ENCODE data around the gene AZIN2.
"Not testable (repeated sequence)": the region's sequence is repeated elsewhere in the genome, so short reads cannot be mapped to it uniquely, and the experiment has no call there.

AZIN2 gene

DNA sequence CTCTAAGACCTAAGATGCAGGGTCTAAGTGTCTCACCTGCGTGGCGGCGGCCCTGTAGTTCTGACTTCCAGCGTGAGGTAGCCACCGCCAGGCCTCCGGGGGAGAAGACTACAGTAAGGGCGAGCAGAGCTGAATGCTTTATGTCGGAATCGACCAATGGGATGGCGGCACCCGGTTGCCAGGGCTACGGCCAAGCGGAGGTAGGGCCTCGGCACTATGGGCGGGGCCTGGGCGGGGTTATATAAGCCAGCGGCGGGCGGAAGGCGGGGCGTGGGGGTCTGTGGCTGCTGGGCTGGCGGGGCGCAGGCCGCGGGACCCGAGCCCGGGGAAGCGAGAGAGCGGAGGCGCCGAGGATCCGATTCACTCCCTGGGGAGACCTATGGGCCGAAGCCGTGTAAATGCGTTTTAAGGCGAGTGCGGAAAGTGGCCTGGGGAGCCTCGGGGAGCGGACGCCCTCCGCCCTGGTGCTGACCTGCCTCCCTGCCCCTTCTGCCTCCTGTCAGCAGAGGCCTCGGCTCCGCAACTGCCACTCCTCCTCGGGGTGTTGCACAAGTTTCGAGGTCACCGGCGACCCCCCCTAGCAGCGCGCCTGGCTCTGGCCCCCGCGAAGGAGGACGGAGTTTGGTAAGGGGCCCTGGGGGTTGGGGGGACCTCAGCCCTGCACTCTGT is at the start of gene AZIN2:
Gene AZIN2, plus strand, starts transcription at position 269 of the 669 bp plus-strand sequence. CDS start 1,097 bp downstream, outside the sequence.
- peak; percentile 41 for DNase-seq

DNA sequence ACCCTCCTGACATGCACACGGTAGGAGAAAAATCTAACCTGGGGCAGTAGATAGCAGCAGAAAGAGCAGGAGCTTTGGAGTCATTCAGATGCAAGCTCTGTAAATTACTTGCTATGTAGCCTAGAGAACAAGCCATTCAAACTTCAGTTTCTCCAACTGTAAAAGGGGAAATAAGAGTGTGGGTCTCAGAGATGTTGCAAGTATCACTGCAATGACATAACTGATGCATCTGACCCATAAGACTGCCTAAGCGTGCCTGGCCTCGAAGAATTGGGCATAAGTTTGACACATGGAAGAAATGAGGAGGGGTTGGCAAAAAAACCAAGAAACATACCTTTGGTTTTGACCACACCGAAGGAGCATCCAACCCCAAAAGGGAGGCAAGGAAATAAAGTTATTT is 49.4 kb upstream of the AZIN2 start:
- no peak for DNase-seq

DNA sequence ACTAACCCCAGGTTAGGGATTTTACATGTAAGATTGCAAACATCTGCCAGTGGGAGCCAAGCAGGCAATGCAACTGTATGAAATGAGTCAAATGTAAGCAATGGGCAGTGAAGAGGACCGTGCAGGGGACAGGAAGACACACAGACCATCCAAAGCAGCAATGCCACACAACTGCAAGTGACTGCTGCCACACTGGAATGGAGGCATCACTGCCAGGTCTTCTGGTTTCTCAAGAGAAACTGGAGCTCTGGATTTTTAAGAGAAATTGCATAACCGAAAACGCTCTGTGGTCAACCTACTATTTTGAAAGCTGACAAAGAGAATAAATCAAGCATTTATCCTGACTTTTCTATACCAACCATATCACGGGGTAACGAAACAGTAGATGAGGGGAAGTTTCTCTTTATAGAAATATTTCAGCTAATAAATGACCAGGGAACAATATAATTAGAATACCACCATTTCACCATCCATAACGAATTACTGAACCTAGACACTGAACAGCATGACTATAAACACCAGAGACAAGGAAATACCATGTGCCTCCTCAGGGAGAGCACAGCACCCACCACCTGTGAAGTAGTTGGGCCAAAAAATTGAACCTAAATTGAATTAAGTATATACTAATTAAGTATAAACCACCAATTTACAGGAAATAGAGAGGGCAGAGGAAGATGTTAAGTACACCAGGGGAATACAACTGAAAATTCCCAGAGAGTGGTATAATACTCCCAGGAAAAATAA is 48.7 kb upstream of the AZIN2 start:
- no peak for DNase-seq

DNA sequence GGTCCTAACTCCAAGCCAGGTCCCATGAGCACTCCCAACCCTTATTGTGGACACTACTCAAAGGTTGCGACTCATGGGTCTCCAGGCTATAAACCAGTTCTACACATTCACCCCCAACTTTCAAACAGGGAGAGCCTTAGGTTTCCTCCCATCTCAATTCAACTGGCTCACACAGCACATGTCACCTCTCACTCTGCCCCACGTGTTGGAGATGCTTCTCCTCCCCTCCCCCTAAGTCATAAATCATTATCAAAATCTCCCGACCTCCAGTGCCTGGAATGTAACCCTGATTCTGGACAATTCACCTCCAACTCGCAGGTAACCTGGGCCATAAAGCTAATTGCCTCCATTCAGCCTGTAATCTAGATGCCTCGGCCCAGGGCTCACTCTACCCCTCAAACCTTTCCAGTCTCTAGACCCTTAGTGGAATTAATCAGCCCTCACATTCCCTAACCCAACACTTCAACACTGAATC is 44.9 kb upstream of the AZIN2 start:
- DNase-seq, result no peak

DNA sequence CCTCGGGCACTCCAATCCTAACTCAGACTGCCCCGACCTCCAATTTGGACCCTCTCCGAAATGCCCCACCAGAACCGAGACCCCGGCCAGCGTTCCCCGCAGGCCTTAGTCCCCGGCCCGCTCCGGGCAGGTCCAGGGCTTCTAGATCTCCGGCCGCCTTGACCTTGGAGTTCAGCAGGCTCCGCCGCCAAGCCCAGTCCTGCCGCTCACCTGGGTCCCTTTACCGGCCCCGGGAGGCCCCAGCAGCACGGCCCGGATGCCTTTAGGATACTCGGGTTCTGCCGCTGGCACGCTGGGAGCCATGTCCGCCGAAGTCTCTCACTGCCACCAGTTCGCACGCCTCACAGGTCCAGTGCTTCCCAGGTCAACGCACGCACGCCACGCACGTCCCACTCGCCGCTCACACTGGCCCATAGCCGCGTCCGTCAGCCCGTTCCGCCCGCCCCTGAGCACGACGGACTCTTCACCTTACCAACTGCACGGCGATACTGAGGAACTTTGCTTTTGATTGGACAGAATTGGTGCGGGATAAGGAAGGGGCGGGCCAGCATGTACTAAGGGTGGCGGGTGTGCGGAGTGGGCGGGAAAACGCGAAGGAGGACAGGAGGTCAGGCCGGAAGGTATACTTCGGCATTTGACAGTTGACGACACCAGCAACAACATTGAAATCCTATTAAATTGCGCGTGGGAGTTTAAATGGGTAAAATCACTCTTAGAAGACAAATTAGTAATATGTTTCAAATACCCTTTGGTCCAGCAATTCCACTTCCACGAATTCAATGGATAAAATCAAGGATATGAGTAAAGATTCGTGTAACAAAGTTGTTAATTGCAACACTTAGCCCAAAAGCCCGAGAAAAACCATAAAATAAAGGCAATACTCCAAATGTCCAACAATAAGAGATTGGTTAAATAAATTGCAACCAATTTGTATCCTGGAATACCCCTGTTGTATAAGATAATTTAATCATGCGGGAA is 44.1 kb upstream of the AZIN2 start, which contains the start of gene AK2:
Gene AK2, minus strand, starts transcription at position 358 of the 978 bp plus-strand sequence. Its CDS starts 55 bp downstream, at position 303.
- DNase-seq, result peak; percentile 92

DNA sequence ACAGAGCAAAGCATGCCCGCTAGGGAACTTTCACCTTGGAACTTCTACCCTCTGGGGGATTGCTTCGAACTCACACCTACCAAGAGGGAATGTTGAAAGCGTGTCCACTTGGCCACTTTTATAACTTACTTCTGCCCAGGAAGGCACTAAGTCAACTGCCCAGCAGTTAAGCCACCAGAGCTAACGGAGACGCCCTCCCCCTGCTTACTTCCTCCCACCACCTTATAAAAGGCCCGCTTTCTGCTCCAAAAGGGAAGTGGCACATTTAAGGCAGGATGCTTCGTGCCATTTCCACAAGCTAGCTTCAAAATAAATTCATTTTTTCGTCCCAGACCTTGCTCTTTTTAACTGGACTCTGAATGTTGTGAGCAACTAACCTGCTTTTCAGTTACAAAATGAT is 41.1 kb upstream of the AZIN2 start:
- DNase-seq, result no peak

DNA sequence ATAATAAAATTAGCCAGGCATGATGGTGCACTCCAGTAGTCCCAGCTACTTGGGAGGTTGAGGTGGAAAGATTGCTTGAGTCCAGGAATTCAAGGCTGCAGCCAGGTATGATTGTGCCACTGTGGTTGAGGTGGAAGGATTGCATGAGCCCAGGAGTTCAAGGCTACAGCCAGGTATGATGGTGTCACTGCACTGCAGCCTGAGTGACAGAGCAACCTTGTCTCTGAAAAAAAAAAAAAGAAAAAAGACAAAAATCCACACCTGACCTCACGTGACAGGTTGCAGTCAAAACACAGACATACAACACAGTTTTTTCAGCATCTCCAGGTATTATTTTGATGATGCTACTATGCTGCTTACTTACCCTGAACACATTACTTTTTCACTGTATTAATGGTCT is 39.9 kb upstream of the AZIN2 start:
- DNase-seq, result no peak

DNA sequence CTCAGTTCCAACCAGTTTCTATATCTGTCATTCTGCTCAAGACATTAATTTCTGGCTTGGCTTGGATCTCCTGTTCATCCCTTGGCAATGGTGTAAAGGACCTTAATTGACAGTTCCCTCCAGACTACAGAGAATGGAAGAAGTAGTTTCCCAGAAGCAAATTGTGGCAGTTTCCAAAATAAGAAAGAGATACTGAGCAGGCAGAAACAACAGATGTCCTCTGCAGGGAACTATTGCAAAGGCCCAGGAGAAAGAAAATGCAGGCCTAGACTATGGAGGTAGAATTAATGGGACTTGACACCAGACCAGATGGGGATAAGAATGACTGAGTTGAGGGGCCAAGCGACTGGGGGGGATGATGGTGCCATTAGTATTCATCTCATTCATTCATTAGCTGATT is 38.1 kb upstream of the AZIN2 start:
- DNase-seq, result no peak

DNA sequence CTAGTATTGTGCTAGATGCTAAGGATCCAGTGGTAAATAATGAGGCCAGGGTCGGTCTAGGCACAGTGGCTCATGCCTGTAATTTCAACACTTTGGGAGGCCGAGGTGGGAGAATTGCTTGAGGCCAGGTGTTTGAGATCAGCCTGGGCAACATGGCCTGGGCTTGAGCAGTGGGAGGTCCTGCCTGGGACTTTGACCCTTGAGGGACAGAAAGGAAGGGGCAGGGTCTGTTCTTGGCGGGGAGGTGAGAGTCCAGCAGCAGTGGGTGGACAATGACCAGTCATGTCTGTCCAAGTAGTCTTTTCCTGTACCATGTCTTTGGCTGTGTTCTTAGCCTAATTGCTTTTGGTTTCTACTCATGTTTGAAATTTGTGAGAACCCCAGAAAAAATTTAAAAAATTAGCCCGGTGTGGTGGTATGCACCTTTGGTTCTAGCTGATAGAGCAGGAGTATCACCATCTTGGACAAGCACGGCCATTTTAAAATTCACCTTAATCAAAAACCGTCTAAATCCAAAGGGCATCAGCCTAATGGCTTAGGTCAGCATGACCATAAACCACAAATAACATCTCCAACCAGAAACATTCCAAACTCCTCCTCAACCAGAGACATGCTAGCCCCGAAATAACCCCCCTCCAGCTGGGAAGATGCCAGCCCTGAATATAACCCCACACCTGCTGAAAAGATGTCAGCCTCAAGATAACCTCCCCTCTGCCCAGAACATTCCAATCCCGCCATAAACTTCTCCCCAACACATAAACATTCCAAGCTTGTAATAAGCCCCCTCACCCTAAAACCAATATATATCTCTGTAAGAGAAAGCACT is 37.5 kb upstream of the AZIN2 start:
- DNase-seq, result no peak

DNA sequence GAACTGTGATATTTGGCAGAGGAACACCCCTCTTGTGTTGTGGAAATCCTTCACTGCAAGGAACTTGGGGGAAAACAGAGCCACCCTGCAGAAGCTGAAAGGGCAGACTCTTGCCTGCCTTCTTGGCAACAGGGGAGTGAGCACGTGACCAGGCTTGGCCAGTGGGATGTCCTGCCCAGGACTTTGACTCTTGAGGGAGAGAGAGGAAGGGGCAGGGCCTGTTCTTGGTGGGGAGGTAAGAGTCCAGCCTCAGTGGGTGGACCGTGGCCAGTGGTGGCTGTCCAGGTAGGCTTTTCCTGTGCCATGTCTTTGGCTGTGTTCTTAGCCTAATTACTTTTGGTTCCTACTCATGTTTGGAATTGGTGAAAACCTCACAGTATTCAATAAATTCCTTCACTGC is 35.7 kb upstream of the AZIN2 start:
- no peak for DNase-seq

DNA sequence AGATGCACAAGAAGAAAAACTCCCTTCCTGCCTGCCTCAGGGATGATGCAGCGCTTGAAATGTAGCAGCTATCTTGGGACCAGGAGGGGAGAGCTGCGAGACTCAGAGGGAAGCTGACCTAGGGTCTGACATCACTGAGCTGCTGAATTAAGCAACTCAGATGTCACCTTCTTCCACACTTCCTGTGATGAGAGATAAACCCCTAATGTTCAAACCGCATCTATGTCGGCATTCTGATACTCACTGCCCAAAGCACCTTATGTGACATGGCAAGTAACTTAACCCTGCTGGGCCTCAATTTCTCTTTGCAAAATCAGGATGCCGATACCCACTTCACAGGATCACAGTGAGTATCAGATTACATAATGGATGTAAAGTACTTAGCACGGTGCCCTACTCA is 35.1 kb upstream of the AZIN2 start:
- no peak for DNase-seq

DNA sequence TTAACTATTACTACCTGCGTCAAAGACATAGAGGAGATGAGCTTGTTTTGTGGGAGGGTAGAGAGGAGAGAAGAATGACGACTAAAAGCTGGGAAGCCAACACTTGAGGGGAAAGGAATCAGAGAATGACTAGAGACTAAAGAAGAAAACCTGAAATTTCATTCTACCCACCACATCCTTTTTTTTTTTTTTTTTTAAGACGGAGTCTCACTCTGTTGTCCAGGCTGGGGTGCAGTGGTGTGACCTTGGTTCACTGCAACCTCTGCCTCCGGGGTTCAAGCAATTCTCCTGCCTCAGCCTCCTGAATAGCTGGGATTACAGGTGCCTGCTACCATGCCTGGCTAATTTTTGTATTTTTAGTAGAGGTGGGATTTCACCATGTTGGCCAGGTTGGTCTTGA is 34.7 kb upstream of the AZIN2 start:
- not testable (repeated sequence) for DNase-seq

DNA sequence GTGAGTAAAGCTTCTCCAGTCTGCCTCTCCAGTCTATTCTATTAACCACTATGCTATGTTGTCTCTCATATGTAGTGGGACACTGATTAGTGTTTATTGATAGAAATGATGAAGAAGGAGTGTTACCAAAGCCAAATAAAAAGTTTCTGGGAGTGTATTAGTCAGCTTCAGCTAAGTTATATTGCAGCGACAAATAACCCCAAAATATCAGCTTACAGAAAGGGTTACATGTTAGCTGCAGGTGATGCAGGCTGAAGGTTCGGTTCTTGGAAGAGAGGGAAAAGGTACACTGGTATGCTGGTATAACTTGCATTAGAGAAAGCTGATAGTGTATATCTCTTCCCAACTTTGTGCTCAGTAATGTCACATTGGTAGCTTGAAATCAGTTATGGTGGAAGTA is 33.7 kb upstream of the AZIN2 start:
- no peak for DNase-seq

DNA sequence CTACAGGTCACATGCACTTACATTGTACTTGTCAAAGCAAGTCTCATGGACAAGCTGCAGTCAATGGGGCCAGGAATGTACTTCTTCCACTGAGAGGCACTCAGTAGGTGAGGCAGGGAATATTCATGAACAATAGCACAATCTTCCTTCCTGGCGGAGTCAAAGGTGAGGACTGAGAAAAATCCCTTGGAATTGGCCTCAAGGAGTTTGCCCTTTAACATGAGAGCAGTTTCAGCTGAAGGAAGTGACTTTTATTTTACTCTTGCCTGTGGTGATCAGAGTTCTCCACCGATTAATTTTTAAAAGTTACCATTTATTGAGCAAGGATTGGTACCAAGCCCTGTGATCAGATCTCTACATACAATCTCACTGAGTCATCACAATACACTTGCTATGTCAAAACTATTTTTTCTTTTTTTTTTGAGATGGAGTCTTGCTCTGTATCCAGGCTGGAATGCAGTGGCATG is 33.1 kb upstream of the AZIN2 start:
- no peak for DNase-seq

DNA sequence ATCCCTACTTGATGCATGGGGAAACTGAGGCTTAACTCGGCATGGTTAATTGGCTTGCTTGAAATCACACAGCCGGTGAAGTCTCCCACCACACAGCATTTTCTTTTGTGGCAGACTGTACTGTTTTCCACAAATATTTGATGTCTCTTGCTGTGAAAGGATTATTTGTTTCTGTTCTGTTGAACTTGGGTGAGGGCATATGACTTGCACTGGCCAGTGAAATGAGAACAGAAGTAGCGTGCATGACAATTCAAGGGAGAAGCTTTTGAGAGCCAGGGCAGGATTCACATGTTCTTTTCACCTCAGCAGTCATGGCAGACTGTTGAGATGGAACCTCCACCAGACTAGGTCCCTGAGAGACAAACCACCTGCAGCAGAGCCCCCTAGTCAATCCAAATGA is 32.5 kb upstream of the AZIN2 start:
- no peak for DNase-seq

DNA sequence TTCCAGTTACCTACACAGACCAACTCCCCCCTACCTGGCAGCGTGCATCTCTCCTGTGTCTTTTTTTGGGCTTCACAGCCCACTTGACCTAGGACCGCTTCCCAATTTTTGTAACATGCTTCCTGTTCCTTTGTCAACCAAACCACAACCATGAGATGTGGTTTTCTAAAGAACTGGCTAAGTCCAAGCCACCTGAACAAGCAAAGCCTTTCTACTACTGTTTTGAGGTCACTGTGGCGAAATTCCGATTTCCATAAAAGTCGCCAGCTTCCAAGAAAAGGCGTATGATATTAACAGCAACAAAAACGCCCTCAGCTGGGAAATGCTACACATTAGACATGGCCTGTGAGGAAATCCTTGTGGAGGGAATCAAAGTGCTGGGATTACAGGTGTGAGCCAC is 31.6 kb upstream of the AZIN2 start:
- no peak for DNase-seq

DNA sequence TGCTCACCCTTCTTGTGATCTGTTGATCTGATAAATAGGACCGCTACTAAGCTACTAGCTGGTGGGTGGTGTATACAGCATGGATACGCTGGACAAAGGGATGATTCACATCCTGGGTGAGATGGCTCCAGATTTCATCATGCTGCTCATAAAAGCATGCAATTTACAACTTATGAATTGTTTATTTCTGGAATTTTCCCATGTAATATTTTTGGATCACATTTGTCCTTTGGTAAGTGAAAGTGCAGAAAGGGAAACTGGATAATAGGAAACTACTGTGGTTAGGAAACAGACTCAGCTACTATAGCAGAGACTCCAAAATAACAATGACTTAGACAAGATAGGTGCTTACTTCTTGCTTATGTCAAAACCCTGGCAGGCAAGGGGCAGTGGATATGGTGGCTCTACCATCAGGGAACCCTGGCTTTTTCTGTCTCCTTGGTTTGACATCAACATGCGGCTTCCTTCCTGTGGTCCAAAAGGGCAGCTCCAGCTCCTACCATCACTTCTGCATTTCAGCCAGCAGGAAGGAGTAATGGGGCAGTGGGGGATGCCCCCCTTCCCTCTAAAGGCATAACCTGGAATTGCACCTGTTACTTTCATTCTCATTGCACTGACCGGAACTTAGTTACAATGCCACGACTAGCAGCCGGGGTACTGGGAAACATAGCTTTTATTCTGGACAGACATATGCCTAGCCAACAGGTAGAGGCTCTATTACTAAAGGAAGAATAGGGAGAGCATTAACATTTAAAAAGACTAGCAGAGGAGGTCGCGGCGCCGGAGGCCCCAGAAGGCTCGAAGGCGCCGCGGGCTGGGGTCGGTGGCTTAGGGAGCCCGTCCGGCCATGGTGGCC is 30.5 kb upstream of the AZIN2 start:
- DNase-seq, result no peak

DNA sequence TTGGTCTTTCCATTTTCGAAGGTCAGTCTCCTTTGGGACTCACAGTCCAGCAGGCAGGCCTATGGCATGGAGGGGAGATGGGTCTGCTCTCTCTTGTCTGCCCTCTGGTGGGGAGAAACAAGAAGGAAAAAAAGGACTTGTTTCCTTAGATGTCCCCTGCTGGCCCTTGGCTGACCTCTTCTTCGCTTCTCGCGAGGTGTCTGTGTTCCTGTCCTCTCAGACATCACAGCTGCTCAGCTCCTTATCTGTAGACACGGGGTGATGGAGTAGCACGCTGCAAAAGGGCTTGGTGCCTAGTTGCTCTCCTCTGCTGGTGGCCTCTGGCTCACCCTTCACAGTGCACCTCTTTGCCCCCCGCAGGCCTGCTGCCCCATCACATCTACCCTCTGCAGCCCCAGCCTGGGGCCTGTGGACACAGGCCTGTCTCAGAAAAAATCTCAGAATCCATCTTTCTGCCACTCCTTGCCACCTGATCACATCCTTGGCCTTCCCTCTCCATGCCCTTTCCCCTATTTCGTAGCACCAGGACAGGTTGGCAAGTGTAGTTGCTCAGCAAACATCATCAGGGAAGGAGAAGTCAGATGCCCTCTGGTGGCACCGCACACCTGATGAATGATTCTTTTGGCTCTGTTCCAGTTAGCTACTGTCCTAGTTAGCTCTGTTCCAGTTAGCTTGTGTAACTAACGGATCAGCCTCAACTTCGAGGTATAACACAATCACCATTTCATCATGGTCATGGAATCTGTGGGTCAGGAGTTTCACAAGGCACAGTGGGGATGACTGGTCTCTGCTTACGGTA is 25.5 kb upstream of the AZIN2 start:
- no peak for DNase-seq

DNA sequence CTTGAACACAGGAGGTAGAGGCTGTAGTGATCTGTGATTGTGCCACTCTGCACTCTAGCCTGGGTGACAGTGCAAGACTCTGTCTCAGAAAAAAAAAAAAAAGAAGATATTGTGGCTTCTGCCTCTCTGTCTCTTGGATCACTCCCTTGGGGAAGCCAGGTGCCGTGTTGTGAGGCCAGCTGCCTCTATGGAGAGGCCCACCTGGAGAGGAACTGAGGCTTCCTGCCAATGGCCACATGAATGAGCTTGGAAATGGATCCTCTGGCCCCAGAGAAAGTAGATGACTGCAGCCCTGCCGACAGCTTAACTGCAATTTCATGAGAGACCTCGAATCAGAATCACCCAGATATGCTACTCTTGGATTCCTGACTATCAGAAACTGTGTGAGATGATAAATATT is 24.5 kb upstream of the AZIN2 start:
- DNase-seq, result no peak

DNA sequence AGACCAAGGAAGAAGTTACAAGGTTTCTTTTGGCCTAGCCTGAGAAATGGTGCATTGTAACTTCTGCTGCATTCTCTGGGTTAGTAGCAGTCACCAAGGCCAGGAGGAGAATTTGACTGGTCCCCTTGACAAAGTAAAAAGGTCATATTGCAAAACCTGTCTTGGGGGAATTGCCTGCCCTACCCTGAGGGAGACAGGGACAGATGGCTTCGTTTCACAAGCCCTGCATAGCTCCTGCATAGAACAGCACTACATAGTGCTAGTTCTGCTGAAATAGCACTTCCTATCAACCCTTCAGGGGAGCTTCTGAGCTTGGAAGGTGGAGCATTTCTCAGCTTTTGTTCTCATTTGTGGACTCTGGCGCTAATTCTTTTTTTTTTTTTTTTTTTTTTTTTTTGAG is 23.9 kb upstream of the AZIN2 start:
- DNase-seq, result peak; percentile 7
